HFFc6 (cell line): ENCODE results near the gene GTF3C5. TPM values are rescaled to one million over a fixed set of nuclear protein-coding genes. Genes with fewer than 3 reads are reported as not detected.

Source experiments
- DNase-seq: peaks from one replicate; pipeline ENCODE4 v3.0.0-alpha.2; 2018
- H3K27ac Mint-ChIP-seq: 2 replicates; pipeline ENCODE4 v1.8.0; 2020; ENCODE audit warnings: mild to moderate bottlenecking, mixed read lengths
- H3K27me3 Mint-ChIP-seq: 2 replicates; pipeline ENCODE4 v1.8.0; 2021; ENCODE audit warnings: mild to moderate bottlenecking, moderate library complexity, mixed read lengths; ENCODE audit not compliant: insufficient read depth
- H3K36me3 Mint-ChIP-seq: 2 replicates; pipeline ENCODE4 v1.8.0; 2021; ENCODE audit warnings: low read depth, mixed read lengths
- H3K4me1 Mint-ChIP-seq: 2 replicates; pipeline ENCODE4 v1.8.0; 2020; ENCODE audit warnings: low read depth, mixed read lengths
- H3K4me3 Mint-ChIP-seq: 2 replicates; pipeline ENCODE4 v1.8.0; 2020; ENCODE audit warnings: mild to moderate bottlenecking, moderate library complexity, mixed read lengths
- H3K9me3 Mint-ChIP-seq: 2 replicates; pipeline ENCODE4 v1.8.0; 2020; ENCODE audit warnings: mild to moderate bottlenecking, mixed read lengths
- total RNA-seq, 6 experiments: library from RNA; stranded (reverse); fragmentation: NEBNext Ultra II Directional; extraction: Animal tissue kit (Norgen Biotek cat#: 25700); gene quantifications; 2 replicates in 1 of 6; 3 replicates in 5 of 6; pipeline ENCODE4 v1.2.3, GENCODE V29; 2021
- TF ChIP-seq, protein P1 (sequence below): fragments of 200-600 bp; sonication (generic); IDR thresholded peaks from 2 replicates; pipeline ENCODE4 v1.5.0; 2021; ENCODE audit warnings: antibody characterized with exemption, mild to moderate bottlenecking

The GTF3C5 gene
- total RNA-seq, 6 experiments from 2014 or later, result 34.5 to 40.2 (median 38.4) TPM

- Mint-ChIP-seq H3K4me3 (no peak overlapping the region), H3K27ac (no peak overlapping the region), H3K9me3 (no peaks in the 10 kb centered on the region), H3K27me3 (peaks cover 9% of the 10 kb centered on the region), H3K36me3 (no peaks in the 10 kb centered on the region), H3K4me1 (no peaks in the 10 kb centered on the region)
- TF ChIP-seq, protein P1, sequence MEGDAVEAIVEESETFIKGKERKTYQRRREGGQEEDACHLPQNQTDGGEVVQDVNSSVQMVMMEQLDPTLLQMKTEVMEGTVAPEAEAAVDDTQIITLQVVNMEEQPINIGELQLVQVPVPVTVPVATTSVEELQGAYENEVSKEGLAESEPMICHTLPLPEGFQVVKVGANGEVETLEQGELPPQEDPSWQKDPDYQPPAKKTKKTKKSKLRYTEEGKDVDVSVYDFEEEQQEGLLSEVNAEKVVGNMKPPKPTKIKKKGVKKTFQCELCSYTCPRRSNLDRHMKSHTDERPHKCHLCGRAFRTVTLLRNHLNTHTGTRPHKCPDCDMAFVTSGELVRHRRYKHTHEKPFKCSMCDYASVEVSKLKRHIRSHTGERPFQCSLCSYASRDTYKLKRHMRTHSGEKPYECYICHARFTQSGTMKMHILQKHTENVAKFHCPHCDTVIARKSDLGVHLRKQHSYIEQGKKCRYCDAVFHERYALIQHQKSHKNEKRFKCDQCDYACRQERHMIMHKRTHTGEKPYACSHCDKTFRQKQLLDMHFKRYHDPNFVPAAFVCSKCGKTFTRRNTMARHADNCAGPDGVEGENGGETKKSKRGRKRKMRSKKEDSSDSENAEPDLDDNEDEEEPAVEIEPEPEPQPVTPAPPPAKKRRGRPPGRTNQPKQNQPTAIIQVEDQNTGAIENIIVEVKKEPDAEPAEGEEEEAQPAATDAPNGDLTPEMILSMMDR, result no peak
- no peak for DNase-seq
These were observed 56.1 kb downstream of the GTF3C5 start for GRCh38 chr9:133086894-133087293.

DNA sequence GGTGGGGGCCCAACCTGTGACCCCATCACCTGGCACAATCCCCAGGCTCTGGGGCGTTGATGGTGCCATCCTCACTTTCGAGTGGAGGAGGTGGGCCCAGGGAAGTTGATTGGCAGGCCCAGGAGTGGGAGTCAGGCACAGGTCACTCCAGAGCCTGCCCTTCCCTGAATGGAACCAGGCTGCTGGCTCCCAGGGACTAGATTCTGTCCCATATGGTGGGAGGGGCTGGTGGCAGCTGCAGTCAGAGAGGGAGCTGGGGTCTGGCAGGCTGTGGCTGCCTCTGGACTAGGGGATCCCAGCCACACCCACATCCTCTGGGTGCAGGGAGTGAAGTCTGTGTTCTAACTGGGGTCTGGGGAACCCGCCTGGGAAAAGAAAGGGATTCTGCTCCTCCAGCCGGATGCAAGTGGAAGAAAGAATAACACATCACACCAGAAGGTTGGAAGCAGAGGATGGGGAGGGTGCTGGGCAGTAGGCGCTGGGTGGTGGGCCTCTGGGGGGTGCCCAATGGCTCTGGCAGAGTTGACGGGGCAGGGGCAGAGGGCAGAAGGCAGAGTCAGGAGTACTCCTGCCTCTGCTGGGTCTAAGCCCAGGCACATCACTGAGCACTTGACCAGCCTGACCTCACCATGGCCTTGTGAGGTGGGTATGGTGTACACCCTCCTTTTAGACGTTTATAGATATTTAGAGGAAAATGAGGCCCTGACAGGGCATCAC lies 56.8 kb downstream of the GTF3C5 start:
- TF ChIP-seq, protein P1, result no peak
- H3K9me3 Mint-ChIP-seq, result no peaks in the 10 kb centered on the region
- no peak for DNase-seq
- H3K4me1 Mint-ChIP-seq, result no peaks in the 10 kb centered on the region
- H3K4me3 Mint-ChIP-seq, result no peak overlapping the region
- peaks cover 9% of the 10 kb centered on the region for H3K27me3 Mint-ChIP-seq
- no peaks in the 10 kb centered on the region for H3K36me3 Mint-ChIP-seq
- H3K27ac Mint-ChIP-seq, result no peak overlapping the region

- Mint-ChIP-seq H3K27me3 (peaks cover 9% of the 10 kb centered on the region), H3K4me1 (no peaks in the 10 kb centered on the region), H3K9me3 (no peaks in the 10 kb centered on the region), H3K27ac (no peak overlapping the region), H3K4me3 (no peak overlapping the region), H3K36me3 (no peaks in the 10 kb centered on the region)
- TF ChIP-seq, protein P1, result no peak
- no peak for DNase-seq
These were observed 57.5 kb downstream of the GTF3C5 start for GRCh38 chr9:133088146-133088750.

DNA sequence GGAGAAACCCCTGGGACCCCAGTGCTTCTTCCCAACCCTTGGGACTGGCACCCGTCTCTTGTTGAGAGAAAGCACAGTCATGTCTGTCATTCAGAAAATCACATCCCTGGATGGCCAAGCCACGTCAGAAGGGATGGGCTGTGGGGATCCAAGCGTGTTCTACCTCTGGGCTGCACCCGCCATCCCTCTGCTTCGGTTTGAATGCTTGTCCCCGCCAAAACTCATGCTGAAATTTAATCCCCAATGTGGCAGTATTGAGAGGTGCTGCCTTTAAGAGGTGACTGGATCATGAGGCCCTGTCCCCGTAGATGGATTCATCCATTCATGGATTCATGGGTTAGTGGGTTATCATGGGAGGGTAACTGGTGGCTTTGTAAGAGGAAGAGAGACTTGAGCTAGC lies 58.0 kb downstream of the GTF3C5 start:
- Mint-ChIP-seq H3K9me3 (no peaks in the 10 kb centered on the region), H3K4me3 (no peak overlapping the region), H3K36me3 (no peaks in the 10 kb centered on the region), H3K4me1 (no peaks in the 10 kb centered on the region), H3K27ac (no peak overlapping the region), H3K27me3 (peaks cover 9% of the 10 kb centered on the region)
- TF ChIP-seq, protein P1, result no peak
- no peak for DNase-seq

GRCh38 chr9:133089271-133089671 lies 58.5 kb downstream of the GTF3C5 start:
- peaks cover 9% of the 10 kb centered on the region for H3K27me3 Mint-ChIP-seq
- H3K36me3 Mint-ChIP-seq, result no peaks in the 10 kb centered on the region
- TF ChIP-seq, protein P1, result no peak
- no peak overlapping the region for H3K27ac Mint-ChIP-seq
- no peaks in the 10 kb centered on the region for H3K9me3 Mint-ChIP-seq
- H3K4me1 Mint-ChIP-seq, result no peaks in the 10 kb centered on the region
- DNase-seq, result no peak
- H3K4me3 Mint-ChIP-seq, result no peak overlapping the region
